HG03095 (cell line): ENCODE results near the gene CHST6.
A peak's percentile ranks its signal among the peaks of the same experiment; 100 is the strongest.
"Not testable (repeated sequence)": the region's sequence is repeated elsewhere in the genome, so short reads cannot be mapped to it uniquely, and the experiment has no call there.

Experiments used
- ATAC-seq: cut with Tn5 transposase; IDR thresholded peaks from one replicate; pipeline ENCODE4 v1.9.1; 2021; ENCODE audit warnings: moderate library complexity; ENCODE audit not compliant: unreplicated experiment

Gene CHST6

DNA sequence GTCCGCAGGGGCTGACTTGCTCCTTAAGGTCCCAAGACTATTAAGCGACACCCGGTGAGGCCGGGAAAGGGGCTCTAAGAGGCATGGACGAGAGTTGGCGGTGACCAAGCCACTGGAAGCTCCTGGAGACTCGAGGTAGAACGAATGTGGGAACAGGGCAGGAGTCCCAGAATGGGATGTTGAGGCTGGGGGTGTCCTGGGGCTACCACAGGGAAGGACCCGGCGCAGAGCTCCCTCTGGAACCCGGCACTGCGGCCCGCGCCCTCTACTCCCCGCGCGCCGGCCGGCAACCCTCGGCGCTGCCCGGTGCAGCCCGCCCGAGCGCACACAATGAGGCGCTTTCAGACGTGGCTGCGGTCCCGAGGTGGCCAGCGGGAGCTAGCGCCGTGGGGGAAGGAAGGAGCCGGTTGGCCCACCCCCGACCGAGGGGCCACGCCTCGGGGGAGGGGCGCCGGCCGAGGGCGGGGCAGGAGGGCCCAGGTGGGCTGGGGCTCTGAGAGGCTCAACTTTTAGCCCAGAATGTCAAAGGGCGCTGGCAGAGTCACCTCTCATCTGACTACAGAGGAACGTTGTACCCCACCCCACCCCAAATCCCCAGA, at the start of gene CHST6:
TSS of gene CHST6 (minus strand) at position 366 of the 599 bp plus-strand sequence. CDS start 15,613 bp downstream, outside the sequence.
- peak; percentile 74 for ATAC-seq

DNA sequence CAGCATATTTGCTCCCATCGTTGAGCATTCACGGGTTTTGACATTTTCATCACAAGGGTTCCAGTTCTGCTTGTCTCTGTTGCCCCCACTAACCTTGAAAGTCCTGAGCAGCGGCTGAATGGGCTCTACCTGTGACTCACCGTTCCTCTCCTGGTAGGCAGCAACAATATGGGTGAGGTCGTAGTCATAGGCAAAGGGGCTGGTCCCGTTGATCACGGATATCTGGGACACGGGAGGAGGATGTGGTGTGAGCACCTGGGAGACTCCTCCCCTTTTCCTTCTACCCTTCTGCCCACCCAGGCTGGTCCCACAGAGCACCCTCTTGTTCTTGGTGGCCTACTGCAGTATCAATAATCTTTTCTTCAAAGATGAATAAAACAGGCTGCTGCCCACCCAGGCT, 47.2 kb upstream of the CHST6 start:
- ATAC-seq: not testable (repeated sequence)

DNA sequence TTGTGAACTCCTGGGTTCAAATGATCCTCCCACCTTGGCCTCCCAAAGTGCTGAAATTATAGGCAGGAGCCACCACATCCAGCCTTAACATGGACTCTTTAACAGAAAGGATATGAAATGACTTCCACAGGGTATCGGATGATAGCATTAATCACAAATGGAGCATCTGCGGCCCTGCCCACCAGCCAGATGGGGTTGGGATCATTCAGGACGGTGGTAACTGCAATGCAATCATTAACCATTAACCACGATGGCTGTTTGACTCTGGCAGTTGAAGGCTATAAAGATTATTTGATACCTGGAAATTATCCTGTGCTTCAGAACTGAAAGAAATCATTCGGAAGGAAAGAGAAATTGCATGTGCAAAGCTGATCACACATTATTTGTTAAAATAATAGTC, 46.0 kb upstream of the CHST6 start:
- ATAC-seq: no peak

DNA sequence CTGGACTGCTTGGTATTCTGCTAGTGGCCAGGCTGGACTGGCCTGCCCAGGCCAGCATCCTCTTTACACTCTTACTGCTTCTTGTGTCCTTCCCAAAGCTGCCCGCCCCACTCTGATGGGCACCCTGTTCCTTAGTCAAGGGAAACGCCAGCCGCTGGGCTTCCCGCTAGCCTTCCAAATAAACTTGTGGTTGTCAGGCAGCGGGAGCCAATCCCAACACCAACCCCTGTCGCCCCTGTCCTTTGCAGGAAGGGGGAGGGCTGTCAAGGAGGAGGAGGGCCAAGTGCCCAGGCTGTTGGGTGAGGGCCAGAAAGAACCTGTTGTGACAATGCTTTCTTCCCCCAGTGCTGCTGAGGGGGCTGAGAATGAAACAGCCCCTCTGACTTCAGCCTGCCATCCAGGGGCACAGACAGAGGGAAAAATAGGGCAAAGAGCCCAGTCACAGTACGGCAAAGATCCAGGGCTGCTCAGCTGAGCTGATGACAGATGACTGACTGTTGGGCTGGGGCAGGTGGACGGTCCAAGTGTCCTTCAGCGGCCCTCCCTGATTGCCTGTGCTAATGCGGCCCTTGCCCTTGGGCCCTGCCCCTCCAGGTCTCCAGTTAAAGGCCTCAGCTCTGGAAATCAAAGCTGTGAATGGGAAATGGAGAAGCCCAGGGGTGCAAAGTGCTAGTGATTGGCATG, 43.8 kb upstream of the CHST6 start:
- not testable (repeated sequence) for ATAC-seq

DNA sequence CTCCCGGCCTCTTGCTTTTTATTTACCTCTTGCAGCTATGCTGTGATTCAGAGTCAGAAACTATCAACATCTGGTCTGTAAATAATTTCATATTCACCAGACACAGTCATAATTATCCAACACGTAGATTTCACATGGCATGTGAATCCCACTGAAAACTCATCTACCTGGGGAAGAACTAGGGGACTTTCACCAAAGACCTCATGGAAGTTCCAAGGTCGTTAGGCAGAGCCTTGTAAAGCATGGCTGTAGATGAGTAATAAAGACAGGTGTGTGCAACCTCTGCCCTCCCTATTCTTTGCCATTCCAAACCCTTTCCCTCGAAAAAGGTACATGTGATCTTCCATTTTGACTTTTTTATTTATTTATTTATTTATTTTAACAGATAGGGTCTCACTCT, 42.5 kb upstream of the CHST6 start:
- no peak for ATAC-seq

DNA sequence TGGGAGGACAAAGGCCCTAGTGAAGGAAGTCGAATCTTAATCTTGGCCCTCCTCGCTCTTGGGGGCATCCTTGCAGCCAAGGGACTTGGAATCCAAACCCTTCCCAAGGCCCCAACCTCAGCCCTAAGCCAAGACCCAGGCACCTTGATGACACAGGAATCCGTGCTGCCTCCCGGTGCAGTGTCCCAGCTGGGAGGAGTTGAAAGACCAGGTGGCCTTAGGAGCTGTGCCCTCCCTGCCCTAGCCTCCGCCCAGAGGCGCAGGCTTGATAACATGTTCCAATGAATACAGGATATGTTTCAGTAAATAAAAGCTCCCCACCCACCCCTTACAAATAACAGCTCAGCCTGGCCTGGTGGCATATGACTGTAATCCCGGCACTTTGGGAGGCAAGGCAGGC, 40.7 kb upstream of the CHST6 start, which contains the start of gene CHST5:
TSS of gene CHST5 (minus strand) at position 208 of the 400 bp plus-strand sequence. CDS start 5,724 bp downstream, outside the sequence.
- no peak for ATAC-seq

DNA sequence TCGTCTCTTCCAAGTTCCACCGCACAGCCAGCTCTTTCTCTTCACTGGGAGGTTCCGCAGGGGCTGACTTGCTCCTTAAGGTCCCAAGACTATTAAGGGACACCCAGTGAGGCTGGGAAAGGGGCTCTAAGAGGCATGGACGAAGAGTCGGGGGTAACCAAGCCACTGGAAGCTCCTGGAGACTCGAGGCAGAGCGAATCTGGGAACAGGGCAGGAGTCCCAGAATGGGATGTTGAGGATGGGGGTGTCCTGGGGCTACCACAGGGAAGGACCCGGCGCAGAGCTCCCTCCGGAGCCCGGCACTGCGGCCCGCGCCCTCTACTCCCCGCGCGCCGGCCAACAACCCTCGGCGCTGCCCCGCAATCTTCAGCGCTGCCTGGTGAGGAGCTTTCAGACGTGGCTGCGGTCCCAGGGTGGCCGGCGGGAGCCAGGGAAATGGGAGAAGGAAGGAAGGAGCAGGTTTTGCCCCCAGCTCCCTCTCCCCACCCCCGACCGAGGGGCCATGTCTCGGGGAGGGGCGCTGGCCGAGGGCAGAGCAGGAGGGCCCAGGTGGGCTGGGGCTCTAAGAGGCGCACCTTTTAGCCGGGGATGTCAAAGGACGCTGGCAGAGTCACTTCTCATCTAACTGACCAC, 40.1 kb upstream of the CHST6 start:
- ATAC-seq: no peak

DNA sequence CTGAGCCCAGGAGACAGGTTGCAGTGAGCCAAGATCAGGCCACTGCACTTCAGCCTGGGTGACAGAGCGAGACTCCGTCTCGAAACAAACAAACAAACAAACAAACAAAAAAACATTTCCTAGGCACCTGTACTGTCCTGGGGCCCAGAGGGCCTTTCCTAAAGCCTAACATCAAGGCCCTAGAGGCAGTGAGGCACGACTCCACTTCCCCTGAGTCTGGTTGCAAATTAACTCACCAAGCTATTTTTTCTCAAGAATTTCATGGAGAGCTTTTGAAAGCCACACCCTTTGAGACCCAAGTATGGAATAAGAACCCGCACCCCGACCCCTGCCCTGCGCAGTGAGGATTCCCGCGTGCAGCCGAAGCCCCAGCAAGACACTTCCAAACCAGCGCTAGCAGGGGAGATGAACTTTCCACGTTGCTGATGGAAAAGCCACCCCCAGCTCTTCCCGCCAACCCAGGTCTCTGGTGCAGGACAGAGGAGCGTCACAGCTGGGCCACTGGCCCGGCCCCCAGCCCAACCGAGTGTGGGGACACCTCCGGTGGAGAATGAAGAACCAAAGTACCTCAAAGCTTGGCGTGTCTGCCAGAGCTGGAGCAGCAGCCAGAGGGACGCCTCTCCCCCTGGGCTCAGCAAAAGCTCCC, 39.4 kb upstream of the CHST6 start:
- ATAC-seq: no peak

DNA sequence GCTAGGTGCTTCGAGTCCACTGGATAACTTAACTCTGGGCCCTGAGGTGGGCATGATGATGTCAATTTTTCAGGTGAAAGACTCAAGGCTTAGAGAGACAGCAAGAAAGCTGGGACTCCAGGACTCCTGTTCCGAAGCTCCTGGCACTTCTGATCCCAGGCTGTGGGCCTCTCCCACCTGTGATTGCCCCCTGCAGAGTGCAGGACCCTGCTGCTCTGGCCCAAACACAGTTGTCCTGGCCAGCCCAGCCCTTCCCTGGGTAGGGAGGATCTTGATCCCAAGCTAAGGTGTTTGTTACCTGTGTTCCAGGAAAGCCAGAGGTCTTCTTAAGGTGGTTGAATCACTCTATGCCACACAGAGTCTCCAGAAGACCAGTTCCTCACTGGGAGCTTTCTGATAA, 37.5 kb upstream of the CHST6 start:
- ATAC-seq: no peak

DNA sequence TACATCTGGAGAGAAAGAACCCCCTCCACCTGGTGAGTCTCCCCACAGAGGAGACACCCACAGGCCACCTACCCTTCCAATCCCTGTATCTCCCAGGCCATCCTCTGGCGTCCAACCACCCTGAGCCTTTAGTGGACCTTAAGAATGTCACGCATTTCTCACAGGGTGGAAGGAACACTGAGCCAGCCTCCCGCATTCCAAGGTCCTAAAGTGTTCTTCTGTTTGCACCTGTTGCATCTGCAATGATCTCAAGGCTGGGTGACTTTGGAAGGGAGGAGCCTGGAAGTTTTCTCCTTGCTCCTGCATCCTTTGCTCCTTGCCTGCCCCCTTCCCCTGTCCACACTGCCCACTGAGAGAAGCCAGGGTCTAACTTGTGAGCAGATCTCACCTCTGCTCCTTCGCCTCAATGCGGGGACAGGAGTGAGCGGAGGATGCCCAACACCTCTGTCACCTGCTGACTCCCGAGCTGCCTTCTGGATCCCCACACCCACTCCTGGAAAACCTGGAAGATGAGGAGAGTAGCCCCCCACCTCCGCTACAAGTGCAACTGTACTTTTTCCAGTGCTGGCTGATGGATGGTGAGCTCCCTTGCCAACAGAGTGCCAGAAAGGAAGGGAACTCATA, 37.0 kb upstream of the CHST6 start:
- no peak for ATAC-seq

DNA sequence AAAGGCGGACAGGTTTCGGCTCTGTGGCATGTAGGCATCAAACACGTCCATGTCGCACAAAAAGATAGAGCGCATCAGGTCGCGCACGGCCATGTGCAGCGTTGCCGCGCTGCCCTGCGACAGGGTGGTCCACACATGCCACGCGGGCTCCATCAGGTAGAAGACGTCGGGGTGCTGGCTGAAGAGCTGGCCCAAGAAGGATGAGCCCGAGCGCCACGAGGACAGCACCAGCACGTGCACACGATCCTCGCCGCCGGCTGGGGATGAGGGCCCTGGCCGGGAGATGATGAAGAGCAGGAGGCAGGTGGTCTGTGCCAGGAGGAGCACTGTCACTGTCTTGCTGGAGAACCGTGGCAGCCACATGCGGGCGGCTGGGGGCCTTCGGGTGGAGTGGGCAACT, 34.7 kb upstream of the CHST6 start:
- no peak for ATAC-seq

DNA sequence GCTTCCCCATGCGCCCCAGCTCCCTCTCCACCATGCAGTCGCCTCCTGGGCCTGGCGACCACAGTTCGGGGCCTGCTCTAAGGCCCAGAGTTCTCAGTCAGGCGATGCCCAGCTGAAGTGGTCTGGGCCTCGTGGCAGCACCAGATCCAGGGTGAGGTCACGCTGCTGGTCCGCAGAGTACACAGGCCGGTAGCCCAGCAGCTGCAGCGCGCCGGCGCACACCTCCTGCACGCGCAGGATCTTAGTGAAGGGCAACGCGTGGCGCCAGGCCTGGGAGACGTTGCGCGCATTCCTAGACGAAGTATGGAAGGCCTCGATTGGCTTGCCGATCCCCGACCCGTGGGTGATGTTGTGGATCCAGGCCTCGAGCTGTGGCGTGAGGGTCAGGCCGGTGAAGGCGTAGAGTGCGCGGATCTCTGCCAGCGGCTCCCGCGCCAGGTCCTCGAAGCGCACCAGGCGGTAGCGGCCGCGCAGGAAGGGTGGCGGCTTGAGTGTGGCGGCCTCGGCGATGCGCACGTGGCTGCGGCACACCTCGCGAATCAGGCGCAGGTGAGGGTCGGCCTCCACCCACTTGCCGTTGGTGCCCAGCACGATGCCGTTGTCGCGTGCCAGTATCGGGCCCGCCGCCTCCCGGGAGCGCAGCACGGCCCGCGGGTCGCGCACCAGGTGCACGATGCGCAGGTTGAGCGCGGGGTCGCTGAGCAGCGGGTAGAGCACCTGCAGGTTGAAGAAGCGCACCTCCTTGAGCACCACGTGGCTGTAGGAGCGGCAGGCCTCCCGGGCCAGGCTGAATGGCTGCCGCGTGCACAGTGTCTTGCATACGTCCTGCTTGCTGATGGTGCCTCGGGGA, 34.0 kb upstream of the CHST6 start:
- no peak for ATAC-seq

DNA sequence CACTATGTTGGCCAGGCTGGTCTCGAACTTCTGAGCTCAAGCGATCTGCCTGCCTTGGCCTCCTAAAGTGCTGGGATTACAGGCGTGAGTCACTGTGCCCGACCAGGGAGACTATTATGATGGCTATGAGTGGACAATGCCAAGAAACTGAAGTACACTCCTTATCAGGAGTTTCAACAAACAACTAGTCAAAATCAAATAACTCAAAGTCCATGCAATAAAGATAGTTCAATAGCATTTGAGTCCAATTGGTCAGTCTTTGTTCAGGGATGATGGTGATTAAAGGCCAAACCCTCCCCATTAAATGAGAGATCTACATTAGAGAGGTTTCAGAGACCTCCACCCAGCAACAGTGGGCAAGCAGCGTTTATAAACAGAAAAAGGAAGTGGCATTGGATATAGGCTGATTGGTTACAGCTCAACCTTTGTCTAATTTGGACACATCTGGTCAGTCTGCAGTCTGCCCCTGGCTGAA, 32.6 kb upstream of the CHST6 start:
- ATAC-seq: no peak

DNA sequence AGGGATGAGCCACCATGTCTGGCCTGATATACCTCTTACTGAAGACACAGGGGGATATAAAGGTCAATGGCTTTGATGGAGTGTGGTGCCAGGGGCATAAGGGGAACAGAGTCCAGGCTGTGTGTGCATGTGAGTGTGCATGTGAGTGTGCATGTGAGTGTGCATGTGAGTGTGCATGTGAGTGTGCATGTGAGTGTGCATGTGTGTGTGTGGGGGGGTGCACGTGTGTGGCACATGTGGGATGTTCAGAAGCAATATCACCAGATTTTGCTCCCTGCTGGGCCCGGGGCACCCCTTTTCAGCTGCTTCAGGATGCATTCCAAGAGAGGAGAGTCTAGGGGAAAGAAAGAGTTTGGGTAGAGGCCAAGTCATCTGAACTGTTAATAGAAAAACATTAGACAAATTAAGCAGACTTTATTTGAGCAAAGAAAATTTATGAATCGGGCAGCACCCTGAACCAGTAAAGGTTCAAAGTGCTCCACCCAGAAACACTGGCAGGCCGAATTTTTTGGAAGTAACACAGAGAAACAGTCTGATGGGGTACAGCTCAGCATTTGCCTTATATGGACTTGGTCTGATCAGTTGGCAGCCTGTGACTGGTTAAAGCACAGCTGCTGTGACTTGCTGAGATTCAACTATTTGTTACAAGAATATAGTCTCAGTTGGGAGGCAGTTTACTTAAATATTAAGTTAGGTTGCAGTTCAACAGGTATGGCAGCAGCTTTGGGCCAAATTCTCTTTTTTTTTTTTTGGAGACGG, 31.0 kb upstream of the CHST6 start:
- ATAC-seq: no peak

DNA sequence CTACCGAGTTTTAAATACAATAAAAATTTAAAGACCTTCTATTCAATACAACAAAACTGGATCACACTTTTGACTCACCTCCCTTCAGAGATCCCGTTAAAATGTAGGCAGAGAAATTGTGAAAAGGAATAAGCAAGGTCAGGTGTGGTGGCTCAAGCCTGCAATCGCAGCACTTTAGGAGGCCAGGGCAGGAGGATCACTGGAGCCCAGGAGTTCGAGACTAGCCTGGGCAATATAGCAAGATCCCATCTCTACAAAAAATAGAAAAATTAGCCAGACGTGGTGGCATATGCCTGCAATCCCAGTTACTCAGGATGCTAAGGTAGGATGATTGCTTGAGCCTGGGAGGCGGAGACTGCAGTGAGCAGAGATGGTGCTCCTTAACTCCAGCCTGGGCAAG, 23.9 kb upstream of the CHST6 start:
- ATAC-seq: no peak

DNA sequence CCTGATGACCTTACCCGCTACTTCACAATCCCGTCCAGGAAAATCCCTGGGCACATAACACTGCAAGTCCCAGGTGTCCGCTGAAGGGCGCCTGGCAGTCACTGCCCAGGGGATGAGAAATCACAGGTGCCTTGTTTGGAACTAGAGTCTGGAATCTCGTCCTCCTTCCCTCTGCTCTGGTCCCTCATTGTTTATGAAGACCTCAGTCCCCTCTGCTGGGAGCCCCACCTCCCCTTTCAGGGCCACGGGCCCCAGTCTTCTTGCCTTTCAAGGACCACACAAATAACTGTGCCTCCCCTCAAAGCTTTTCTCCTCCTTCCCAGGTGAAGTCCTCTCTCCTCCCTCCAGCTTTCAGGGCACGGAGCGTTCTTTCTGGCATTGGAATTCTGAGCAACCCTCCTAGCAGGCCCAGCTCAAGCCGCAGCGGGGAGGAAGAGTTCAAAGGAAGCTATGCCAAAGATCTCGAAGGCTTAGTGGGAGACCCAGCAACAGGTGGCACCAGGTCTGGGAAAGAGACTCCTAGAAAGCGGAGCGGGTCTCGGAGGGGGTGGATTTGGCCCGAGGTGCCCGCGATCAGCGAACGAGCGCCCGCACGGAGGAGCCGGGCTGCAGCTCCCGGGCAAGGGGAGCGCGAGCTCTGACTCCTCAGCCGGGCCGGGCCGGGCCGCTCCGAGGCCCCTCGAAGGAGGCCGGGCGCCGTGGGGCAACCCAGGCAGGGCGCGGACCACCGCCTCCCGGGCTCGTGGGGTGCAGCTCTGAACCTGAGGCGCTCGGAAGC, 21.1 kb upstream of the CHST6 start:
- ATAC-seq: not testable (repeated sequence)

DNA sequence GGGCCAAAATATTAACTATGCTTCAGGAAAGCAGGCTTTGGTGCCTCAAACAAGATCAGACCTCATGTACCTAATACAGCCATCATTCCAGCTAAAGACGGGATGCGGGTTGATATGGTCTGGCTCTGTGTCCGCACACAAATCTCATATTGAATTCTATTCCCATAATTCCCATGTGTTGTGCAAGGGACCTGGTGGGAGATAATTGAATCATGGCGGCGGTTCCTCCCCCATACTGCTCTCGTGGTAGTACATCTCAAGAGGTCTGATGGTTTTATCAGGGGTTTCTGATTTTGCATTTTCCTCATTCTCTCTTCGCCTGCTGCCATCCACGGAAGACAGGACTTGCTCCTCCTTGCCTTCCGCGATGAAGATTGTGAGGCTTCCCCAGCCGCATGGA, 19.1 kb upstream of the CHST6 start:
- ATAC-seq: no peak

DNA sequence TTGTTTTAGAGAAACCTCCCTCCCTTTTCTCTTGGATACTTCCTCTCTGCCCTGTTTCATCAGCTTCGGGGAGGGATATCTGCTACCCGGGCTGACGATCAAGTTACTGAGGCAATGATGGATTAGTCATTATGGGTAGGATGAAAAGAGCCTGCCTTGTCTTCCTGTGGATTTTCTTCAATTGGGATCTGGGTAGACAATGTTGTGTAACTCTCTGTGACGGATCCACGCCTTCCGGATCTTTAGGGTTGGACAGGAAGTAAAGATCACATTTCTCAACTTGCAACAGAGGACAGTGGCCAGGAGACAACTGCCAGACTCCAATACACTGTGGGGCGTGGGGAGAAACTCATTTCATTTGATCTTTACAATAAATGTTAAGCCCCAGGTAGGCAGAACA, 11.3 kb upstream of the CHST6 start:
- ATAC-seq: no peak

DNA sequence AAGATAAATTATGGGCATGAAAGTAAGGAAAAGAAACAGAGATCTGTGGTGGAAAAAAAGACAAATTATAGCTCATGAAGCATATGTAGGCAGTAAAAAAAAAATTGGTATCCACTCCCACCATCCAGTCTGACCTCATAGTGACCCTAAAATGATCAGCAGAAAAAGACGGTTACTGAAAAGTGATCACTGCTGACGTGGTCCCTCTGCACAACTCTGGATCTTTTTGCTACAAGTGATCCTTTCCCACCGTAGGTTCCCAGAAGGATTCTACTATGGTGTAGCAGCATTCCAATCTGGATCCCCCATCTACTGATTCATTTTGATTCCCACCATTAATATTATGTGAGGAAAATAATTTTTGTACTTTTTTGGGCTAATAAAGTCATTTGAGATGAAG, 10.9 kb upstream of the CHST6 start:
- no peak for ATAC-seq
